ENCODE data around the gene CDC7.
"Not testable (repeated sequence)": the region's sequence is repeated elsewhere in the genome, so short reads cannot be mapped to it uniquely, and the experiment has no call there.

The CDC7 gene

DNA sequence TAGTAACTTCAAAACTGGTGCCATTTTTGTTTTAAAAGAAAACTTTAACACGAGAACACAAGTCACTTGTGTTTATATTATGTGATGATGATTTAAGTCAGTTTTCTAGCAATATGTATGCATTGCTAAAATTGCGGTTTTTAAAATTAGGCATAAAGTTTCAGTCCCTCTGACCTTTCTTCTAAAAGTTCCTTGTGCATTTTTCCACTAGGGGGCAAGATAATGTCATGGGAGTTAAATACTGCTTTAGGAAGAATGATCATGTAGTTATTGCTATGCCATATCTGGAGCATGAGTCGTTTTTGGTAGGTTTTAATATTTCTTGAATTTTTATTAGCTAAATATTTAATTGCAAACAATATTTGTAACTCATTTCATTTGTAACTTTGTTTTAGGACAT lies 10.7 kb downstream of the CDC7 start:
- no peak for DNase-seq (ENCODE audit: low read depth)

- no peak for DNase-seq (ENCODE audit: low read depth)
Observed at GRCh38 chr1:91513160-91513559, 12.5 kb downstream of the CDC7 start.

GRCh38 chr1:91513706-91514105 lies 13.1 kb downstream of the CDC7 start:
- DNase-seq (ENCODE audit: low read depth) = no peak

GRCh38 chr1:91515994-91516393 lies 15.3 kb downstream of the CDC7 start:
- DNase-seq (ENCODE audit: low read depth) = no peak

- DNase-seq (ENCODE audit: low read depth) = not testable (repeated sequence)
Observed at GRCh38 chr1:91516605-91517004, 16.0 kb downstream of the CDC7 start.

DNA sequence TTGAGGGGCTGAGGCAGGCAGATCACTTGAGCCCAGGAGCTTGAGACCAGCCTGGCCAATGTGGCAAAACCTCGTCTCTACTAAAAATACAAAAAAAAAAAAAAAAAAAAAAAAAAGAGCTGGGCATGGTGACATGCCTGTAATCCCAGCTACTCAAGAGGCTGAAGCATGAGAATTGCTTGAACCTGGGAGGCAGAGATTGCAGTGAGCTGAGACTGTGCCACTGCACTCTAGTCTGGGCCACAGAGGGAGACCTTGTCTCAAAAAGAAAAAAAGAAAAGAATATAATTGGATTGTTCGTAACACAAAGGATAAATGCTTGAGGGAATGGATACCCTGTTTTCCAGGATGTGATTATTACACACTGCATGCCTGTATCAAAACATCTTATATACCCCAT lies 18.5 kb downstream of the CDC7 start:
- not testable (repeated sequence) for DNase-seq (ENCODE audit: low read depth)

DNA sequence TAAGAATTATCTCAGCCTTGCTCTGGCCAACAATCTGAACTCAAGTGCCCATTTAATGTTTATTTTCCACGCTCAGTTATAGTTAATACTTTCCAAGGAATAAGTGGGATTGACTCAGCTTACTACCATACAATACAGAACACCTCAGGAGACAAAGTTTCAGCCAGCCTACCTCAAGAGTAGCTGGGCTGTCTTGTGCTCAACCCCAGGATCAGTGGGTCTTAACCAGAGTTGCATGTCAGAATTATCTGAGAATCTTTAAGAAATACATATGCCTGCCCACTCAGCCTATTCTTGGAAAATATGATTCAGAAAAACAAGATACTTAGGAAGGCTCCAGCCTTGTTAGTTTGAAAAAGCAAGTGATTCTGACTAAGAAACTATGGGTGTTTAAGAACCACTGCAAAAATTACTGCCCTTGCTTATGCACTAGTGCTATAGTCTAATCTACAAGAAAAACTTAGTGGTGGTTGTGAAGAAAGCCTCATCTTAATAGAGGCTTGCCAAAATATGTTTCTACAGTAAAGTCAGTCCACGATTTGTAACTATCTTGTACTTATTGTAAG lies 20.4 kb downstream of the CDC7 start:
- no peak for DNase-seq (ENCODE audit: low read depth)

GRCh38 chr1:91523482-91523881 lies 22.8 kb downstream of the CDC7 start:
- no peak for DNase-seq (ENCODE audit: low read depth)

DNA sequence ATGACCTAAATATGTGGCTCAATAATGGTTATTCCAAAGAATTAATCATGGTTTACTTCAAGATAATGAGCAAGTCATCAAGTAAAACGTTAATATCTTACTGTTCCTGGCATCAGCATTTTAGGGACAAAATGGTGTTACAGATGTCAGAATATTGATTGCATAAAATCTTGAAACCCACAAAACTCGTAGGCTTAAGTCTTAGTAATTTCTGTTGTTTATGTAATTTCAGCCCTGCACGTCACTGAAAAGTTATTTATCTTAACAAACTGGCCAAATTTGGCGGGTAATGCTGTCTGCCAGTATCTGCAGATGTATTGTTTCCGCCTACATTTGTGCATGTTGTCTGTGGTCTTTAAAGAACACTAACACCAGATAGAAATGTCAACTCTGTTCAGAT lies 25.8 kb downstream of the CDC7 start:
- DNase-seq (ENCODE audit: low read depth) = no peak

- no peak for DNase-seq (ENCODE audit: low read depth)
Observed at GRCh38 chr1:91527266-91527765, 26.7 kb downstream of the CDC7 start.

DNA sequence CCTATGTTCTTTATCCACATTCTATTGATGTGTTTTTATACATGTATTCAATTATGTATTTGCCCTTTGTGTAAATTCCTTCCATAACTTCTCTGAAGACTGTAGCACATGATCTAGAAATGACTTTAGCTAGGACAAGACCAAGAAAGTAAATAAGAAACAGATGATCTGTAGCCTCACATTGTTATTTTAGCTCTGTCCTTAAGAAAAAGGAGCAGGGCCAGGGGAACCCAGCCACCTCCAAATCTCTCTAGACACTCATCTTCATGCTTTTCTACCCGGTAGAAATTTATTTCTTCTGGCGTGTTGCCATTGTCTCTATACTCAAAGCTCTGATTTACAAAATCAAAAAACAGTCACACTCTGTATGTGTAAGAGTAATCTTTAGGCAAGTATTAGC lies 27.1 kb downstream of the CDC7 start:
- DNase-seq (ENCODE audit: low read depth) = no peak

DNA sequence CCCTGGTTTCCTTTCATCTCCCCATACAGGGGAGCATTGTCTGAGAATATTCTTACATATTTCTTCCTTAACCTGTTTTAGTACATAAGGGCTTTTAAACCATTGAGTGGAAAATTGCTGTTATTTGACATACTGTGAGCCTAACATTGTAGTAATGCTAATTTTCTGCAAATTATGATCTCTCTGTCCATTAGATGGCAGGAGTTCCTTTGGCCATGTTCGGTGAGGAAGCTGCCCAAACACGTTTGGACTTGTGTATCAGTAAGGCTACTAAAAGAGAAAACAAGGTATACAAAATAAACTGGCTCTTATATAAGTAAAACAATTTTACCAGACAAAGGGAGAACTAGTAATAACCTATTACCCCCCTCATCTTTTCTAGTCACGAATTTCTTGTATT lies 29.2 kb downstream of the CDC7 start:
- no peak for DNase-seq (ENCODE audit: low read depth)

GRCh38 chr1:91533361-91534024 lies 32.8 kb downstream of the CDC7 start:
- no peak for DNase-seq (ENCODE audit: low read depth)

DNA sequence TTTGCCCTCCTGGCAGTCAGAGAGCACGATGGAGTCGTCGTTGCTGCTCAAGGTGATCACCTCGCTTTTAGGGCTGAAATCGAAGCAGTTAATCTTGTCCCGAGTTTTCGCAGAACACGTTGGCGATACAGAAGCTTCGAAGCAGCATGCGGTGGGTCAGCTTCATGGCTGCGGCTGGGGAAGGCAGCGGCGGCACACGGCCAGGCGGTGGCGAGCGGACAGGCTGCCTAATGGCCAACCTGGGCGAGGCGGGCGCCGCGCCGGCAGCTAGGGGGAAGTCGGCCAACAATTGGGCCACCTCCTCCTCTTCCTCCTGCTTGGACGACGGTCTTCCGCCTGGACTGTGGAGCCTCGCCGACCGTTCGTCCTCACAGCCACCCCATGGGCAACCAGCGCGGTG lies 34.8 kb downstream of the CDC7 start:
- DNase-seq (ENCODE audit: low read depth) = no peak

GRCh38 chr1:91537281-91537986 lies 36.8 kb downstream of the CDC7 start:
- DNase-seq (ENCODE audit: low read depth) = no peak

- DNase-seq (ENCODE audit: low read depth) = no peak
Observed at GRCh38 chr1:91537987-91538304, 37.3 kb downstream of the CDC7 start.

DNA sequence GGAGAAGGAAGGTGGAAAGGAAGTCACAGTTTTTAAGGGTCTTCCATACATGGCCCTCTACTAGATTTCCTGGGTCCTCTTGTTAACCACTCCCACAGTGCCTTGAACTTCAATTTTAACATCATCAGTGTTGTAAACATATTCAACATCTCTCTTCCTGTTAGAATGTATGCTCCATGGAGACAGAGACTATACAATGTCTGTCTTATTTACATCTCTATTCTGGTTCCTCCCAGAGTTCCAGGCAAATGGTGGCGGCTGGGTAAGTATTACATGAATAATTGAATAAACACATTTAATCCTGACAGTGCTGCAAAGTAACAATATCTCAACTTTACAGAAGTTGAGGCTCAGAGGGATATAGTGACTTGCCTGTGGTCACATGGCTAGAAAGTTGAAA lies 40.3 kb downstream of the CDC7 start:
- no peak for DNase-seq (ENCODE audit: low read depth)

DNA sequence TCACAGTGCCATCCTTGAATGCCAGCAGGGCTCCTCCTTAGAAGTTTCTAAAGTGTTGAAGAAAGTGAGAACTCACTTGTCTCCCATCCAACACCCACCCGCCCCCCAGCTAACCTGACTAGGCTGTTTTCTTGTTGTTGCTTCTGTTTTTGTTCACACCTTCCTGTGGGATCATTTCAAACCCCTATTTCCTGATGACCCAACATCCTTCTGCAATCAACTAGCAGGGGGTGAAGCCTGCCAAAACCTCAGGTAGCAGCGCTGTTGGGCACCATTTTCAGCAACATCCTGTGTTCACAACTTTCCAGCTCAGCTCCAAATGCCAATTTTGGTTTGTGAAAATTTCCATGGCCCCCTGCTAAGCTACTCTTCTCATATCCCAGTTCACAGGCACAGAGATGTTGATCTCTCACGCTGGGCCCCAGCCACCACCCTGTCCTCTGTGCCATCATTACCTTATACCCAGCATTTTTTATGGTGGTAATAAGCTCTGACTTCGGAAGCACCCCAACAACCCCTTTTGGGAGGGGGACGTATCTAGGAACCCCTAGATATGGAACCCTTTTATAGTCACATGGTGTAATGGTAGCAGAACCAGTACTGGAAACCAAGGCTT lies 41.4 kb downstream of the CDC7 start:
- DNase-seq (ENCODE audit: low read depth) = no peak

DNA sequence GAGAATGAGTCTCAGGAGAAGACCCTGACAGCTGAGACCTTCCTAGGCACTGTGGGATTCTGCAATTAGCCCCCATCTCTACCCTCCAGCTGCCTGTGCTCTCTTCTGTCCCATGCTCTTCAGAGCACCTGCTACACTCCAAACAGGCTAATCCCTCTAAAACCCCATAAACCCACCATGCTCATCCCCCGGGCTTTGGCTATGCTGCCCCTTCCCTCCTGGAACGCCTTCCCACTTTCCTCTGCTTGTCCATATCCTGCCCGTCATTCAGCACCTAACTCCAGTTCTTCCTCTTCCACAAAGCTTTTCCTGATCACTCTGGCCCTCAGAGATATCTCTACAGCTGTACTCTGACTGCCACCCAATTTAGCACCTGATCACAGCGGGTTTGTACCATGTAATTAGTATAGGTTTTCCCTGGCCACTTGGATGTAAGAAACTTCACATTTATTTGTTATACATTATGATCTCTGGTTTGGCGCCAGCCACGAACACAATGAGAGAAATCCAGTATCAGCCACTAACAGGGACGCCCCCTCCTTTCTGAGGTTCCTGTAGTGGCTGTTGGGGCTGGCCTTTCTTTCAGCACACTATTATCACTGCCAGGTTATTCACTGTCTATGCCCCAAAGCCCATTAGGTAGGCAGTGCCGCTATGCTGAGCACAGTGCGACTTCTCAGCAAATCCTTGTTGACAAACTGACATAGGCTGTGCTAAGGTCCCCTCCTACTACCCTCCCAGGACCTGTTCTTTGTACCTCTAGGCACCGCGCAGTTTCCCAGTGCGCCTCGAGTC lies 45.1 kb downstream of the CDC7 start:
- DNase-seq (ENCODE audit: low read depth) = no peak

GRCh38 chr1:91546301-91546581 lies 45.6 kb downstream of the CDC7 start:
- no peak for DNase-seq (ENCODE audit: low read depth)

- DNase-seq (ENCODE audit: low read depth) = no peak
Observed at GRCh38 chr1:91546876-91547275, 46.2 kb downstream of the CDC7 start.

GRCh38 chr1:91548376-91549040 lies 47.9 kb downstream of the CDC7 start:
- no peak for DNase-seq (ENCODE audit: low read depth)

Measured in activated gamma-delta T cell treated with anti-CD3 and anti-CD28 coated beads, Interleukin-2, amount 50 U/mL, for 16 hours (primary cell).